Calu3 (cell line): ENCODE data around the gene DPP3. TPM values are rescaled to one million over a fixed set of nuclear protein-coding genes. Genes with fewer than 3 reads are reported as not detected.
"Not testable (repeated sequence)": the region's sequence is repeated elsewhere in the genome, so short reads cannot be mapped to it uniquely, and the experiment has no call there.

Experiments
- BruUV-seq: library from RNA; stranded (reverse); fragments of 400-500 nt; replicated peaks from 2 replicates; lab custom pipeline; 2021; lab: Mats Ljungman, UMichigan
- CTCF ChIA-PET: fragments of 300-600 bp; sonication (Branson Sonifier 250); formaldehyde crosslinking; loops from one replicate; lab custom pipeline; 2022; ENCODE audit warnings: antibody characterized with exemption; lab: Charles Lee
- DNase-seq: peaks from one replicate; pipeline ENCODE4 v3.0.0; 2022
- H3K27ac Mint-ChIP-seq: one replicate; pipeline ENCODE4 v1.8.0; 2022; ENCODE audit warnings: mixed read lengths; ENCODE audit not compliant: unreplicated experiment
- H3K27me3 Mint-ChIP-seq: one replicate; pipeline ENCODE4 v1.8.0; 2022; ENCODE audit warnings: mixed read lengths; ENCODE audit not compliant: unreplicated experiment
- H3K36me3 Mint-ChIP-seq: one replicate; pipeline ENCODE4 v1.8.0; 2022; ENCODE audit warnings: mild to moderate bottlenecking, moderate library complexity, mixed read lengths; ENCODE audit not compliant: insufficient read depth, unreplicated experiment
- H3K4me1 Mint-ChIP-seq: one replicate; pipeline ENCODE4 v1.8.0; 2022; ENCODE audit warnings: mild to moderate bottlenecking, low read depth, mixed read lengths; ENCODE audit not compliant: unreplicated experiment
- H3K4me3 Mint-ChIP-seq: one replicate; pipeline ENCODE4 v1.8.0; 2022; ENCODE audit warnings: mild to moderate bottlenecking, low read depth, moderate library complexity, mixed read lengths; ENCODE audit not compliant: unreplicated experiment
- H3K9me3 Mint-ChIP-seq: one replicate; pipeline ENCODE4 v1.8.0; 2022; ENCODE audit warnings: low read depth, mixed read lengths; ENCODE audit not compliant: unreplicated experiment
- intact Hi-C: fragments of 100-400 bp; cut with micrococcal nuclease; formaldehyde crosslinking; loops from one replicate; pipeline ENCODE4 v1.10.0; 2022; ENCODE audit not compliant: unreplicated experiment
- total RNA-seq: library from RNA; stranded (reverse); gene quantifications from 2 replicates; pipeline ENCODE4 v1.2.3, GENCODE V29; 2022
- TF ChIP-seq, protein P1 (sequence below): fragments of 200-600 bp; IDR thresholded peaks from one replicate; pipeline ENCODE4 v1.8.0; 2022; ENCODE audit warnings: antibody characterized with exemption; ENCODE audit not compliant: unreplicated experiment

The DPP3 gene
- total RNA-seq, 1 experiment from 2014 or later = 57.4 TPM

DNA sequence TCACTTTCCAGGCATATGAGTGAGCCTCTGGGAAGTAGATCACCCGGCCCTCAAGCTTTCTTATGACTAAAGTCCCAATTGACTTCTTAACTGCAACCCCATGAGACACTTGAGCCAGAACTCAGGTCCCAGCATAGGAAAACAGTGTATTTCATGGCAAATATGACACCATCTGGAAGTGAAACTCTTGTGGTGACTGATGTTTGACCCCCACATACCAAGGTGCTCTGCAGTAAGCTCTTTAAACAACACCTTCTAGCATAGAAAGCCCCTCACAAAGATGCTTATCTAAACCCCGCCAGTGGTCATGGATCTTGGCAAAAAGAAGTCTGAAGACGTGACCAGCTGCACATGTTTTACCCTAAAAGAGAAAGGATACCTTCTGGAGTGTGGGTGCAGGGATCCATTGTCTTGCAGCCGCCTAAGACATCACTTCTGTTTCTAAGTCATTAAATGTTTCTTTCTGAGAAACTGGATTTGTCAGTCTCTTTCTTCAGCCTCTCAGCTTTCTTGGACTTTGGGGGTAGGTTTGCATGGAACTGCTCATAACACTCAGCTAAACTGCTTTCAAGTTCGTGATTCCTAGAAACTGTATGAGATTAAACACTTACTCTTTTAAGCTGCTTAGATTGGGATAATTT, 21.0 kb upstream of the DPP3 start:
- CTCF ChIA-PET = interaction anchor here (1.5 kb wide), 1 partner anchor 21 kb away, joined by 3 read pairs; the partner anchor contains the start of gene DPP3
- peaks cover 2% of the 10 kb centered on the region for H3K9me3 Mint-ChIP-seq
- TF ChIP-seq, protein P1, sequence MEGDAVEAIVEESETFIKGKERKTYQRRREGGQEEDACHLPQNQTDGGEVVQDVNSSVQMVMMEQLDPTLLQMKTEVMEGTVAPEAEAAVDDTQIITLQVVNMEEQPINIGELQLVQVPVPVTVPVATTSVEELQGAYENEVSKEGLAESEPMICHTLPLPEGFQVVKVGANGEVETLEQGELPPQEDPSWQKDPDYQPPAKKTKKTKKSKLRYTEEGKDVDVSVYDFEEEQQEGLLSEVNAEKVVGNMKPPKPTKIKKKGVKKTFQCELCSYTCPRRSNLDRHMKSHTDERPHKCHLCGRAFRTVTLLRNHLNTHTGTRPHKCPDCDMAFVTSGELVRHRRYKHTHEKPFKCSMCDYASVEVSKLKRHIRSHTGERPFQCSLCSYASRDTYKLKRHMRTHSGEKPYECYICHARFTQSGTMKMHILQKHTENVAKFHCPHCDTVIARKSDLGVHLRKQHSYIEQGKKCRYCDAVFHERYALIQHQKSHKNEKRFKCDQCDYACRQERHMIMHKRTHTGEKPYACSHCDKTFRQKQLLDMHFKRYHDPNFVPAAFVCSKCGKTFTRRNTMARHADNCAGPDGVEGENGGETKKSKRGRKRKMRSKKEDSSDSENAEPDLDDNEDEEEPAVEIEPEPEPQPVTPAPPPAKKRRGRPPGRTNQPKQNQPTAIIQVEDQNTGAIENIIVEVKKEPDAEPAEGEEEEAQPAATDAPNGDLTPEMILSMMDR = no peak
- H3K27me3 Mint-ChIP-seq = peaks cover 18% of the 10 kb centered on the region
- H3K27ac Mint-ChIP-seq = no peak overlapping the region
- DNase-seq = no peak
- no TSS peak for BruUV-seq
- H3K4me3 Mint-ChIP-seq = no peak overlapping the region
- intact Hi-C loops = no loop called here
- no peaks in the 10 kb centered on the region for H3K36me3 Mint-ChIP-seq
- peaks cover 13% of the 10 kb centered on the region for H3K4me1 Mint-ChIP-seq

DNA sequence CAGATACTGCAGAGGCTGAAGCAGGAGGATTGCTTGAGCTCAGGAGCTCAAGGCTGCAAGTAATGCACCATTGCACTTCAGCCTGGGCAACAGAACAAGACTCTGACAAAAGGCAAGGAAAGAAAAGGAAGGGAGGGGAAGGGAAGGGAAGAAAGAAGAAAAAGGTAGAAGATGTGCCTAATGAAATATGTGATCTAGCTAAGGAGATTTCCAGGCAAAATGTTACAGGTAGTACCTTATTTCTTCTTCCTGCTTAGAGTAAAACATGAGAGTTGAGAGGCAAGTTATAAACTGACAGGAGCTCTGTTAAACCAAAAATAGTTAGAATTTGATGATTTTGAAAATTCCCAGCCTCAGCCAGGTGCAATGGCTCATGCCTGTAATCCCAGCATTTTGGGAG, 18.2 kb upstream of the DPP3 start:
- TF ChIP-seq, protein P1 = no peak
- DNase-seq = no peak
- Mint-ChIP-seq H3K4me3 (no peak overlapping the region), H3K9me3 (peaks cover 2% of the 10 kb centered on the region), H3K36me3 (peaks cover 10% of the 10 kb centered on the region), H3K4me1 (peaks cover under 1% of the 10 kb centered on the region), H3K27me3 (peaks cover 18% of the 10 kb centered on the region), H3K27ac (no peak overlapping the region)
- BruUV-seq = no TSS peak
- CTCF ChIA-PET = interaction anchor here (1.5 kb wide), 1 partner anchor 18 kb away, joined by 4 read pairs; the partner anchor contains the start of gene DPP3
- intact Hi-C loops = no loop called here

DNA sequence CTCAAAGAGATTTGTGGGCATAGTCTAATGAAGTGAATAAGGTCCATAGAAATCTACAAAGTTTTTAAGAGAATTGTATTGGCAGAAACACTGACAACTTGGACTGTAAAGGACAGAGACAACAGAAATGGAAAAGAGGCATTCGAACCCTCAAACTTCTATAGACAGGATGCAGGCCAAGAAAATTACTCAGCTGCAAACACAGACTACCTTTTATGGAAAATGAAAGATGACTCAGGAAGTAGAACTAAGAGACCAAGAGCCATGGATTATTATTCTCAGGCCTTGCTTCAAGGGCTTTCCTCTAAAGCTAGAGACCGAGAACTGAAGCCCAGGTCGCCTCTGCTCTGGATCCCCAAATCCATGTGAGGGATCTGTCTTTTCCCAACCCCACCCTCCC, 17.3 kb upstream of the DPP3 start:
- H3K27me3 Mint-ChIP-seq = peaks cover 17% of the 10 kb centered on the region
- peaks cover 2% of the 10 kb centered on the region for H3K9me3 Mint-ChIP-seq
- H3K36me3 Mint-ChIP-seq = peaks cover 16% of the 10 kb centered on the region
- intact Hi-C loops = no loop called here
- peaks cover 8% of the 10 kb centered on the region for H3K4me1 Mint-ChIP-seq
- CTCF ChIA-PET = no interaction called here
- TF ChIP-seq, protein P1 = no peak
- DNase-seq = no peak
- BruUV-seq = no TSS peak
- H3K27ac Mint-ChIP-seq = no peak overlapping the region
- no peak overlapping the region for H3K4me3 Mint-ChIP-seq

DNA sequence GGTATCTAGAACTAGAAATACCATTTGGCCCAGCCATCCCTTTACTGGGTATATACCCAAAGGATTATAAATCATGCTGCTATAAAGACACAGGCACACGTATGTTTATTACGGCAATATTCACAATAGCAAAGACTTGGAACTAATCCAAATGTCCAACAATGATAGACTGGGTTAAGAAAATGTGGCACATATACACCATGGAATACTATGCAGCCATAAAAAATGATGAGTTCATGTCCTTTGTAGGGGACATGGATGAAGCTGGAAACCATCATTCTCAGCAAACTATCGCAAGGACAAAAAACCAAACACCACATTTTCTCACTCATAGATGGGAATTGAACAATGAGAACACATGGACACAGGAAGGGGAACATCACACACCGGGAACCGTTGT, 16.1 kb upstream of the DPP3 start:
- BruUV-seq, H3K9me3 Mint-ChIP-seq, DNase-seq, H3K4me1 Mint-ChIP-seq, H3K4me3 Mint-ChIP-seq, CTCF ChIA-PET, H3K27ac Mint-ChIP-seq, intact Hi-C loops, H3K27me3 Mint-ChIP-seq: not testable (repeated sequence)
- H3K36me3 Mint-ChIP-seq = peaks cover 20% of the 10 kb centered on the region

DNA sequence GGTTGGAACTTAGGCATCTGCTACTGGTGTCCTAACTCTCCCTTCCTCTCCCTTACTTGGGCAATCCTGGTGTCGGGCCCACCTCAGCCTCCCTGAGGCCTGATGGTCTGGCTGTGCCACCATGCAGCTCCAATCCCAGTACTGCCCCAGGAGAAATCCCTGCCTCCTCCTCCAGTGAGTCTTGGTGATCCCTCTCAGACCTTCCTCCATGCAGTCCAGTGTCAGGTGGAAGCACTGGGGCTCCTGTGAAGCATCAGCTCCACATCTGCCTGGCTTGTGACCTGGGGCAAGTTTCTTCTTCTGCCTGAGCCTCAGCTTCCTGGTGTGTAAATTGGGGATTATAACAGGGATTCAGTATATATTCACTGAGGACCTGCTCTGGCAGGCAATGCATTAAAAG, 15.3 kb upstream of the DPP3 start:
- CTCF ChIA-PET = no interaction called here
- H3K9me3 Mint-ChIP-seq = peaks cover 2% of the 10 kb centered on the region
- TF ChIP-seq, protein P1 = no peak
- no peak overlapping the region for H3K27ac Mint-ChIP-seq
- intact Hi-C loops = no loop called here
- no peaks in the 10 kb centered on the region for H3K27me3 Mint-ChIP-seq
- DNase-seq = no peak
- no peak overlapping the region for H3K4me3 Mint-ChIP-seq
- no TSS peak for BruUV-seq
- peaks cover 21% of the 10 kb centered on the region for H3K36me3 Mint-ChIP-seq
- H3K4me1 Mint-ChIP-seq = peaks cover 8% of the 10 kb centered on the region
